Astrocyte (in vitro differentiated cells and primary cell): Measurements from ENCODE around the gene PIK3CB. TPM values are rescaled to one million over a fixed set of nuclear protein-coding genes. Genes with fewer than 3 reads are reported as not detected.

Experiments used
- DNase-seq: peaks from one replicate; pipeline ENCODE4 v3.0.0-alpha.2; 2010; ENCODE audit warnings: low read depth
- FAIRE-seq: peaks from 2 replicates; lab custom pipeline; 2011; peaks lifted over from hg19 to GRCh38; lab: Jason Lieb, UNC
- H2AFZ ChIP-seq: 2 replicates; pipeline ENCODE4 v1.6.0; 2012; ENCODE audit warnings: low read depth, low read length, inconsistent platforms
- H3K27ac ChIP-seq: 2 replicates; pipeline ENCODE4 v1.5.1; 2011; ENCODE audit warnings: low read depth, low read length, inconsistent platforms
- H3K27me3 ChIP-seq: 2 replicates; pipeline ENCODE4 v1.6.0; 2011; ENCODE audit warnings: low read length, inconsistent platforms; ENCODE audit not compliant: insufficient read depth
- H3K36me3 ChIP-seq: 2 replicates; pipeline ENCODE4 v1.5.1; 2011; ENCODE audit warnings: low read length, inconsistent platforms; ENCODE audit not compliant: insufficient read depth
- H3K4me1 ChIP-seq: 2 replicates; pipeline ENCODE4 v1.5.1; 2011; ENCODE audit warnings: low read length, inconsistent platforms; ENCODE audit not compliant: insufficient read depth
- H3K4me2 ChIP-seq: 2 replicates; pipeline ENCODE4 v1.6.0; 2012; ENCODE audit warnings: low read length, inconsistent platforms
- H3K4me3 ChIP-seq: 2 replicates; pipeline ENCODE4 v1.5.1; 2011; ENCODE audit warnings: low read depth, mild to moderate bottlenecking, low read length, inconsistent platforms; ENCODE audit not compliant: insufficient read depth
- H3K79me2 ChIP-seq: 2 replicates; pipeline ENCODE4 v1.6.0; 2012; ENCODE audit warnings: mild to moderate bottlenecking, low read length, inconsistent platforms; ENCODE audit not compliant: insufficient read depth
- H3K9ac ChIP-seq: 2 replicates; pipeline ENCODE4 v1.6.0; 2012; ENCODE audit warnings: mild to moderate bottlenecking, low read length, inconsistent platforms
- H3K9me3 ChIP-seq: 2 replicates; pipeline ENCODE4 v1.5.1; 2012; ENCODE audit warnings: low read depth, mild to moderate bottlenecking, low read length, inconsistent platforms; ENCODE audit not compliant: insufficient read depth
- H4K20me1 ChIP-seq: 2 replicates; pipeline ENCODE4 v1.6.0; 2012; ENCODE audit warnings: low read length, inconsistent platforms; ENCODE audit not compliant: insufficient read depth
- H3K27ac Mint-ChIP-seq: one replicate; pipeline ENCODE4 v1.8.0; 2021; ENCODE audit warnings: mild to moderate bottlenecking, mixed read lengths; ENCODE audit not compliant: unreplicated experiment
- H3K27me3 Mint-ChIP-seq: one replicate; pipeline ENCODE4 v1.8.0; 2021; ENCODE audit warnings: low read depth, mixed read lengths; ENCODE audit not compliant: unreplicated experiment
- H3K36me3 Mint-ChIP-seq: one replicate; pipeline ENCODE4 v1.8.0; 2021; ENCODE audit warnings: low read depth, mixed read lengths; ENCODE audit not compliant: unreplicated experiment
- H3K4me1 Mint-ChIP-seq: one replicate; pipeline ENCODE4 v1.8.0; 2021; ENCODE audit warnings: low read depth, mixed read lengths; ENCODE audit not compliant: unreplicated experiment
- H3K4me3 Mint-ChIP-seq: one replicate; pipeline ENCODE4 v1.8.0; 2021; ENCODE audit warnings: mild to moderate bottlenecking, moderate library complexity, mixed read lengths; ENCODE audit not compliant: unreplicated experiment
- H3K9me3 Mint-ChIP-seq: one replicate; pipeline ENCODE4 v1.8.0; 2021; ENCODE audit warnings: mild to moderate bottlenecking, mixed read lengths; ENCODE audit not compliant: unreplicated experiment
- CTCF ChIP-seq: IDR thresholded peaks from 2 replicates; pipeline ENCODE4 v1.5.1; 2011; ENCODE audit warnings: low read depth, mild to moderate bottlenecking, inconsistent platforms, low read length, moderate library complexity; ENCODE audit not compliant: insufficient read depth
- EZH2 ChIP-seq: IDR thresholded peaks from 2 replicates; pipeline ENCODE4 v1.6.1; 2012; ENCODE audit warnings: mild to moderate bottlenecking, low read length, inconsistent platforms; ENCODE audit not compliant: insufficient read depth
- total RNA-seq: library from RNA; stranded (reverse); gene quantifications from 2 replicates; pipeline ENCODE4 v1.2.1, GENCODE V29; 2021

The PIK3CB gene
- total RNA-seq, 1 donor from 2014 or later = 24.8 TPM

- H3K4me3 Mint-ChIP-seq = no peak overlapping the region
- TF ChIP-seq EZH2 (no peak), CTCF (no peak)
These were observed 4.7 kb downstream of the PIK3CB start for GRCh38 chr3:138829886-138830510.

GRCh38 chr3:138829097-138829496 lies 5.6 kb downstream of the PIK3CB start:
- no peaks in the 10 kb centered on the region for H3K9me3 ChIP-seq
- Mint-ChIP-seq H3K36me3 (no peaks in the 10 kb centered on the region), H3K27ac (no peak overlapping the region), H3K9me3 (no peaks in the 10 kb centered on the region), H3K27me3 (no peaks in the 10 kb centered on the region), H3K4me3 (no peak overlapping the region), H3K4me1 (peaks cover 8% of the 10 kb centered on the region)
- no peak overlapping the region for H3K27ac ChIP-seq
- TF ChIP-seq CTCF = no peak
- TF ChIP-seq EZH2 = no peak
- no peak overlapping the region for H3K9ac ChIP-seq
- FAIRE-seq (no peak), DNase-seq (no peak)
- peaks cover 3% of the 10 kb centered on the region for H3K4me1 ChIP-seq
- H3K36me3 ChIP-seq = no peaks in the 10 kb centered on the region
- H3K79me2 ChIP-seq = peaks cover 70% of the 10 kb centered on the region
- H4K20me1 ChIP-seq = peaks cover 22% of the 10 kb centered on the region
- no peak overlapping the region for H3K4me3 ChIP-seq
- H2AFZ ChIP-seq = no peak overlapping the region
- no peak overlapping the region for H3K4me2 ChIP-seq
- H3K27me3 ChIP-seq = no peaks in the 10 kb centered on the region

More at GRCh38 chr3:138829886-138830510, 4.7 kb downstream of the PIK3CB start:
- H3K27me3 Mint-ChIP-seq = no peaks in the 10 kb centered on the region
- Histone ChIP-seq H3K9me3 (no peaks in the 10 kb centered on the region), H3K4me1 (peaks cover under 1% of the 10 kb centered on the region), H2AFZ (no peak overlapping the region), H3K4me2 (no peak overlapping the region), H3K4me3 (no peak overlapping the region), H3K9ac (no peak overlapping the region), H3K27me3 (no peaks in the 10 kb centered on the region), H3K27ac (no peak overlapping the region), H4K20me1 (peaks cover 22% of the 10 kb centered on the region), H3K36me3 (no peaks in the 10 kb centered on the region), H3K79me2 (peaks cover 73% of the 10 kb centered on the region)
- no peaks in the 10 kb centered on the region for H3K36me3 Mint-ChIP-seq
- H3K27ac Mint-ChIP-seq = no peak overlapping the region
- DNase-seq (no peak), FAIRE-seq (no peak)
- peaks cover 2% of the 10 kb centered on the region for H3K4me1 Mint-ChIP-seq
- no peaks in the 10 kb centered on the region for H3K9me3 Mint-ChIP-seq

GRCh38 chr3:138827222-138827621 lies 7.5 kb downstream of the PIK3CB start:
- peaks cover 9% of the 10 kb centered on the region for H3K4me1 ChIP-seq
- no peak overlapping the region for H3K9ac ChIP-seq
- H3K36me3 ChIP-seq = no peaks in the 10 kb centered on the region
- H4K20me1 ChIP-seq = peaks cover 12% of the 10 kb centered on the region
- Mint-ChIP-seq H3K27ac (no peak overlapping the region), H3K27me3 (no peaks in the 10 kb centered on the region), H3K36me3 (no peaks in the 10 kb centered on the region), H3K4me3 (no peak overlapping the region), H3K4me1 (peaks cover 6% of the 10 kb centered on the region), H3K9me3 (no peaks in the 10 kb centered on the region)
- no peak overlapping the region for H2AFZ ChIP-seq
- no peaks in the 10 kb centered on the region for H3K9me3 ChIP-seq
- H3K27me3 ChIP-seq = no peaks in the 10 kb centered on the region
- H3K4me2 ChIP-seq = no peak overlapping the region
- DNase-seq (no peak), FAIRE-seq (no peak)
- TF ChIP-seq EZH2 = no peak
- no peak for TF ChIP-seq CTCF
- H3K79me2 ChIP-seq = peaks cover 59% of the 10 kb centered on the region
- no peak overlapping the region for H3K4me3 ChIP-seq
- no peak overlapping the region for H3K27ac ChIP-seq
